B cell (primary cell): ENCODE measurements around the gene KLHL18. TPM values are rescaled to one million over a fixed set of nuclear protein-coding genes. Genes with fewer than 3 reads are reported as not detected.

Experiments
- ATAC-seq: fragments of 200-7000 bp; cut with Tn5 transposase; one replicate; pipeline ENCODE4 v1.10.0; 2021; ENCODE audit warnings: low read depth, mild to moderate bottlenecking, moderate number of reproducible peaks, moderate library complexity
- CTCF ChIA-PET: fragments of 350-600 bp; sonication (Branson Sonifier 250); formaldehyde crosslinking; loops from one replicate; lab custom pipeline; 2021; ENCODE audit warnings: antibody characterized with exemption, inconsistent platforms; lab: Charles Lee
- POLR2A ChIA-PET: fragments of 350-600 bp; sonication (Branson Sonifier 250); formaldehyde crosslinking; loops from one replicate; lab custom pipeline; 2021; ENCODE audit warnings: antibody characterized with exemption; lab: Charles Lee
- DNase-seq: peaks from one replicate; pipeline ENCODE4 v3.0.0; 2013
- H2AFZ ChIP-seq: 2 replicates; pipeline ENCODE4 v1.6.1; 2012; ENCODE audit warnings: mild to moderate bottlenecking, low read depth, low read length; ENCODE audit not compliant: insufficient read depth, poor library complexity, severe bottlenecking
- H3K27ac ChIP-seq, 2 donors: 1 replicate in 1 of 2; 2 replicates in 1 of 2; pipeline ENCODE4 v1.5.1; 2012 to 2013; ENCODE audit warnings: low read length in 2 of 2, mild to moderate bottlenecking in 2 of 2, moderate library complexity in 1 of 2
- H3K27me3 ChIP-seq, 4 experiments: fragments of 200-600 bp in 1 of 4; sonication (generic) in 1 of 4; replicated peaks in 1 of 4; 1 replicate in 2 of 4; 2 replicates in 2 of 4; pipeline versions ENCODE4 v1.6.1 to v1.7.0; 2013 to 2016; ENCODE audit warnings: low read length in 3 of 4, mild to moderate bottlenecking in 2 of 4, mixed read lengths in 1 of 4, moderate library complexity in 1 of 4; ENCODE audit not compliant: insufficient read depth in 4 of 4, control insufficient read depth in 3 of 4; ENCODE audit errors: control extremely low read depth in 1 of 4
- H3K36me3 ChIP-seq, 2 experiments: replicated peaks in 1 of 2; 1 replicate in 1 of 2; 2 replicates in 1 of 2; pipeline versions ENCODE4 v1.6.1 to v1.7.1; 2013; ENCODE audit warnings: low read length in 1 of 2; ENCODE audit not compliant: insufficient read depth in 2 of 2, control insufficient read depth in 1 of 2; ENCODE audit errors: control extremely low read depth in 1 of 2, extremely low read depth in 1 of 2
- H3K4me1 ChIP-seq, 2 donors: fragments of 200-600 bp in 1 of 2; sonication (generic) in 1 of 2; 1 replicate in 1 of 2; 2 replicates in 1 of 2; pipeline versions ENCODE4 v1.5.1 to v1.6.1; 2013 to 2017; ENCODE audit warnings: low read length in 2 of 2; ENCODE audit not compliant: control insufficient read depth in 2 of 2, insufficient read depth in 2 of 2
- H3K4me2 ChIP-seq: replicated peaks from 2 replicates; pipeline ENCODE3; 2012; ENCODE audit warnings: mild to moderate bottlenecking, low read depth, low read length; ENCODE audit not compliant: poor library complexity, severe bottlenecking
- H3K4me3 ChIP-seq, 5 experiments: fragments of 200-600 bp in 1 of 5; sonication (generic) in 1 of 5; 1 replicate in 3 of 5; 2 replicates in 2 of 5; pipeline versions ENCODE4 v1.5.1 to v1.7.0; 2011 to 2016; ENCODE audit warnings: low read length in 4 of 5, mild to moderate bottlenecking in 4 of 5, low read depth in 2 of 5, control low read depth in 1 of 5, moderate library complexity in 1 of 5; ENCODE audit not compliant: insufficient read depth in 1 of 5; ENCODE audit errors: control extremely low read depth in 1 of 5, extremely low read depth in 1 of 5
- H3K79me2 ChIP-seq: fragments of 200-600 bp; sonication (generic); one replicate; pipeline ENCODE4 v1.6.0; 2016; ENCODE audit warnings: low read length; ENCODE audit not compliant: control insufficient read depth, insufficient read depth
- H3K9ac ChIP-seq: fragments of 200-600 bp; sonication (generic); 2 replicates; pipeline ENCODE4 v1.6.1; 2017; ENCODE audit warnings: mild to moderate bottlenecking, low read length, moderate library complexity
- H3K9me3 ChIP-seq, 3 donors: one replicate each; pipeline versions ENCODE4 v1.6.1 to v1.7.1; 2013; ENCODE audit warnings: low read length in 2 of 3; ENCODE audit not compliant: control insufficient read depth in 2 of 3, insufficient read depth in 1 of 3; ENCODE audit errors: control extremely low read depth in 1 of 3
- H4K20me1 ChIP-seq: 2 replicates; pipeline ENCODE4 v1.6.0; 2012; ENCODE audit warnings: mild to moderate bottlenecking, low read length; ENCODE audit not compliant: insufficient read depth, control insufficient read depth, poor library complexity, severe bottlenecking
- H3K27ac Mint-ChIP-seq: one replicate; pipeline ENCODE4 v1.8.0; 2021; ENCODE audit warnings: mixed read lengths
- H3K27me3 Mint-ChIP-seq: one replicate; pipeline ENCODE4 v1.8.0; 2021; ENCODE audit warnings: mixed read lengths
- H3K4me1 Mint-ChIP-seq: one replicate; pipeline ENCODE4 v1.8.0; 2021; ENCODE audit warnings: mixed read lengths
- H3K4me3 Mint-ChIP-seq: one replicate; pipeline ENCODE4 v1.8.0; 2021; ENCODE audit warnings: mixed read lengths
- H3K9me3 Mint-ChIP-seq: one replicate; pipeline ENCODE4 v1.8.0; 2022; ENCODE audit warnings: mixed read lengths; ENCODE audit not compliant: insufficient read depth
- CTCF ChIP-seq: fragments of 200-600 bp; IDR thresholded peaks from one replicate; pipeline ENCODE4 v1.8.0; 2022; ENCODE audit warnings: antibody characterized with exemption, mild to moderate bottlenecking
- EZH2 ChIP-seq: IDR thresholded peaks from 2 replicates; pipeline ENCODE4 v1.6.1; 2012; ENCODE audit warnings: borderline replicate concordance, low read depth, mild to moderate bottlenecking, moderate library complexity, low read length; ENCODE audit not compliant: insufficient read depth, poor library complexity, severe bottlenecking
- WGBS: methylation state at CpG from one replicate; pipeline ENCODE4 v1.1.5; 2013; ENCODE audit warnings: missing lambda C conversion rate; ENCODE audit not compliant: insufficient coverage; 5-methylcytosine and 5-hydroxymethylcytosine counted together
- intact Hi-C: fragments of 100-400 bp; cut with micrococcal nuclease; formaldehyde crosslinking; loops from one replicate; pipeline ENCODE4 v1.10.0; 2022
- polyA plus RNA-seq: library from polyadenylated mRNA; depleted of rRNA; stranded (reverse); fragments of >200 nt; gene quantifications from 2 replicates; pipeline ENCODE4 v1.2.3, GENCODE V29; 2012
- total RNA-seq, 2 donors: library from RNA; stranded (reverse); fragments of 120-200 nt in 1 of 2; gene quantifications; 1 replicate in 1 of 2; 2 replicates in 1 of 2; pipeline versions ENCODE4 v1.2.3 to v1.2.4, GENCODE V29; 2013 to 2022

KLHL18 gene
- total and polyA plus RNA-seq, 2 donors (not counting 1 experiment from before 2014, with no cell fraction given): 30.9 to 50.8 TPM

GRCh38 chr3:47381317-47382157, 98.8 kb downstream of the KLHL18 start:
- Histone ChIP-seq H3K79me2 (peaks cover 73% of the 10 kb centered on the region), H3K9ac (peak overlapping the region; percentile 81), H3K27ac (peak overlapping the region; percentile 93 to 95), H3K9me3 (no peaks in the 10 kb centered on the region), H3K4me1 (peaks cover 21 to 31% of the 10 kb centered on the region in 2 donors), H2AFZ (peak overlapping the region; percentile 85), H3K36me3 (no peaks in the 10 kb centered on the region), H3K4me3 (peak overlapping the region; percentile 54 to 96 (median 91)), H4K20me1 (peaks cover 48% of the 10 kb centered on the region), H3K4me2 (peak overlapping the region; percentile 82), H3K27me3 (no peaks in the 10 kb centered on the region)
- Mint-ChIP-seq H3K9me3 (no peaks in the 10 kb centered on the region), H3K27me3 (no peaks in the 10 kb centered on the region), H3K4me3 (peak overlapping the region; percentile 100), H3K27ac (peak overlapping the region; percentile 99), H3K4me1 (peaks cover 55% of the 10 kb centered on the region)
- CTCF ChIA-PET: interaction anchor here (1.2 to 1.9 kb wide), 3 partner anchors 39 to 218 kb away, joined by 3 to 7 read pairs (median 4); partner anchors contain the start of gene SETD2
- 7% methylated on average over 37 of the region's 44 CpGs for WGBS
- ATAC-seq (peak; percentile 64), DNase-seq (peak; percentile 87)
- TF ChIP-seq EZH2: no peak
- no peak for TF ChIP-seq CTCF
- intact Hi-C loops: loop anchor here (1.0 to 5.0 kb wide), 6 partner anchors 35 to 534 kb away; partner anchors contain the start of genes DHX30 and SCAP
- POLR2A ChIA-PET: interaction anchor here (0.6 to 0.7 kb wide), 2 partner anchors 394 to 405 kb away, joined by 5 to 10 read pairs; no protein-coding TSS in a partner anchor

GRCh38 chr3:47384425-47384824, 101.7 kb downstream of the KLHL18 start:
- Histone ChIP-seq H3K4me3 (no peak overlapping the region), H3K4me1 (peaks cover 15 to 21% of the 10 kb centered on the region in 2 donors), H3K9me3 (no peaks in the 10 kb centered on the region), H2AFZ (no peak overlapping the region), H3K79me2 (peaks cover 95% of the 10 kb centered on the region), H4K20me1 (peaks cover 69% of the 10 kb centered on the region), H3K27me3 (no peaks in the 10 kb centered on the region), H3K27ac (no peak overlapping the region), H3K9ac (no peak overlapping the region), H3K4me2 (no peak overlapping the region), H3K36me3 (peaks cover 0 to 11% of the 10 kb centered on the region in 2 experiments)
- Mint-ChIP-seq H3K9me3 (no peaks in the 10 kb centered on the region), H3K4me1 (peaks cover 46% of the 10 kb centered on the region), H3K27me3 (no peaks in the 10 kb centered on the region), H3K4me3 (no peak overlapping the region), H3K27ac (no peak overlapping the region)
- DNase-seq: no peak
- ATAC-seq: no peak
- ChIA-PET CTCF (no interaction called here), POLR2A (no interaction called here)
- intact Hi-C loops: loop anchor here (5.0 kb wide), 2 partner anchors 418 to 537 kb away; partner anchors contain the start of gene DHX30
- no peak for TF ChIP-seq CTCF
- TF ChIP-seq EZH2: no peak
- 100% methylated on average over 1 of the region's 4 CpGs for WGBS
